ENCODE results near the gene BCORL1. TPM values are rescaled to one million over a fixed set of nuclear protein-coding genes. Genes with fewer than 3 reads are reported as not detected.
A peak's percentile ranks its signal among the peaks of the same experiment; 100 is the strongest.

The BCORL1 gene
- total RNA-seq, 4 donors from 2014 or later = 7.4 to 16.5 (median 11.5) TPM

GRCh38 chrX:130058652-130059051 lies 76.2 kb downstream of the BCORL1 start:
- Histone ChIP-seq H3K27me3 (no peaks in the 10 kb centered on the region), H3K4me3 (no peak overlapping the region), H3K9me3 (no peaks in the 10 kb centered on the region), H3K36me3 (peaks cover 0 to 6% (median 0%) of the 10 kb centered on the region in 3 donors), H3K4me1 (peaks cover 0 to 5% (median 0%) of the 10 kb centered on the region in 4 donors), H3K27ac (no peak overlapping the region)
- TF ChIP-seq POLR2A (IDR thresholded peaks at IDR 0.05) (no peak), CTCF (IDR thresholded peaks at IDR 0.05) (no peak)
- no peak for DNase-seq

- H3K27ac ChIP-seq = peak overlapping the region; percentile 58 to 74 (median 68)
- no peaks in the 10 kb centered on the region for H3K27me3 ChIP-seq
- peak overlapping the region; percentile 52 to 64 (median 53) for H3K4me3 ChIP-seq
- H3K36me3 ChIP-seq = peaks cover 0 to 6% (median 0%) of the 10 kb centered on the region in 3 donors
- TF ChIP-seq POLR2A (IDR thresholded peaks at IDR 0.05) (no peak), CTCF (IDR thresholded peaks at IDR 0.05) (peak; percentile 78 to 92 (median 88))
- no peaks in the 10 kb centered on the region for H3K9me3 ChIP-seq
- peaks cover 0 to 5% (median 0%) of the 10 kb centered on the region in 4 donors for H3K4me1 ChIP-seq
- DNase-seq = peak; percentile 71 to 90 (median 88)
Measured at GRCh38 chrX:130060122-130061069, 78.0 kb downstream of the BCORL1 start.

- no peak for DNase-seq
- no peaks in the 10 kb centered on the region for H3K4me1 ChIP-seq
- H3K27me3 ChIP-seq = no peaks in the 10 kb centered on the region
- H3K9me3 ChIP-seq = no peaks in the 10 kb centered on the region
- peaks cover 0 to 38% (median 0%) of the 10 kb centered on the region in 3 donors for H3K36me3 ChIP-seq
- H3K4me3 ChIP-seq = no peak overlapping the region
- TF ChIP-seq POLR2A (IDR thresholded peaks at IDR 0.05) (no peak), CTCF (IDR thresholded peaks at IDR 0.05) (no peak)
- H3K27ac ChIP-seq = no peak overlapping the region
Measured at GRCh38 chrX:130066975-130067615, 84.7 kb downstream of the BCORL1 start.

- peak in 2 of 3 donors; percentile 62 to 81 for DNase-seq
- H3K4me1 ChIP-seq = no peaks in the 10 kb centered on the region
- H3K36me3 ChIP-seq = peaks cover 0 to 49% (median 0%) of the 10 kb centered on the region in 3 donors
- H3K27ac ChIP-seq = peak overlapping the region in 2 of 4 donors; percentile 42 to 65
- peak in 1 of 2 donors; percentile 49 for TF ChIP-seq POLR2A (IDR thresholded peaks at IDR 0.05)
- TF ChIP-seq CTCF (IDR thresholded peaks at IDR 0.05) = no peak
- no peaks in the 10 kb centered on the region for H3K27me3 ChIP-seq
- H3K9me3 ChIP-seq = no peaks in the 10 kb centered on the region
- no peak overlapping the region for H3K4me3 ChIP-seq
Measured at GRCh38 chrX:130071611-130072344, 89.3 kb downstream of the BCORL1 start.

GRCh38 chrX:130072345-130072740 lies 89.9 kb downstream of the BCORL1 start:
- Histone ChIP-seq H3K9me3 (no peaks in the 10 kb centered on the region), H3K4me1 (no peaks in the 10 kb centered on the region), H3K27ac (peak overlapping the region in 2 of 4 donors; percentile 42 to 65), H3K4me3 (no peak overlapping the region), H3K27me3 (no peaks in the 10 kb centered on the region), H3K36me3 (peaks cover 0 to 44% (median 0%) of the 10 kb centered on the region in 3 donors)
- TF ChIP-seq CTCF (IDR thresholded peaks at IDR 0.05) (no peak), POLR2A (IDR thresholded peaks at IDR 0.05) (no peak)
- DNase-seq = no peak

Measured in Peyer's patch (tissue), 4 donors.